Fibroblast of mammary gland (primary cell): Measurements from ENCODE around the gene SOX13.
"Not testable (repeated sequence)": the region's sequence is repeated elsewhere in the genome, so short reads cannot be mapped to it uniquely, and the experiment has no call there.

Experiments used
- DNase-seq: peaks from one replicate; pipeline ENCODE4 v3.0.0-alpha.2; 2010; ENCODE audit warnings: low read depth
- H3K4me3 ChIP-seq: 2 replicates; pipeline ENCODE4 v1.5.1; 2011; ENCODE audit warnings: low read depth, mild to moderate bottlenecking, low read length, moderate library complexity; ENCODE audit not compliant: control insufficient read depth
- TF ChIP-seq, protein P1 (sequence below): conservative IDR thresholded peaks from 2 replicates; pipeline ENCODE4 v1.5.1; 2011; ENCODE audit warnings: low read depth, low read length, inconsistent platforms; ENCODE audit not compliant: control insufficient read depth, insufficient read depth

The SOX13 gene

DNA sequence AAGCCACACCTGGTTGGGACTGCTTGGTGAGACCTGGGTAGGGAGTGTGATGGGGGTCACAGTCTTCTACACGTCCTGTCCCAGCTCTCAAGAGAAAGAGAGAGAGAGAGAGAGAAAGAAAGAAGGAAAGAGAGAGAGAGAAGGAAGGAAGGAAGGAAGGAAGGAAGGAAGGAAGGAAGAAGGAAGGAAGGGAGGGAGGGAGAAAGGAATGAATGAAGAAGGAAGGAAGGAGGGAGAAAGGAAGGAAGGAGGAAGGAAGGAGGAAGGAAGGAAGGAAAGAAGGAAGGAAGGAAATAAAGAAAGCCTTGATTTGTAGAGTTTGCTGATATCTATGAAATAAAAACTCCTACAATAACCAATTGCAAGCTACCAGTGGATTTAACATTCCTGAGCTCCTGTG is 28.5 kb upstream of the SOX13 start:
- no peak overlapping the region for H3K4me3 ChIP-seq
- TF ChIP-seq, protein P1, sequence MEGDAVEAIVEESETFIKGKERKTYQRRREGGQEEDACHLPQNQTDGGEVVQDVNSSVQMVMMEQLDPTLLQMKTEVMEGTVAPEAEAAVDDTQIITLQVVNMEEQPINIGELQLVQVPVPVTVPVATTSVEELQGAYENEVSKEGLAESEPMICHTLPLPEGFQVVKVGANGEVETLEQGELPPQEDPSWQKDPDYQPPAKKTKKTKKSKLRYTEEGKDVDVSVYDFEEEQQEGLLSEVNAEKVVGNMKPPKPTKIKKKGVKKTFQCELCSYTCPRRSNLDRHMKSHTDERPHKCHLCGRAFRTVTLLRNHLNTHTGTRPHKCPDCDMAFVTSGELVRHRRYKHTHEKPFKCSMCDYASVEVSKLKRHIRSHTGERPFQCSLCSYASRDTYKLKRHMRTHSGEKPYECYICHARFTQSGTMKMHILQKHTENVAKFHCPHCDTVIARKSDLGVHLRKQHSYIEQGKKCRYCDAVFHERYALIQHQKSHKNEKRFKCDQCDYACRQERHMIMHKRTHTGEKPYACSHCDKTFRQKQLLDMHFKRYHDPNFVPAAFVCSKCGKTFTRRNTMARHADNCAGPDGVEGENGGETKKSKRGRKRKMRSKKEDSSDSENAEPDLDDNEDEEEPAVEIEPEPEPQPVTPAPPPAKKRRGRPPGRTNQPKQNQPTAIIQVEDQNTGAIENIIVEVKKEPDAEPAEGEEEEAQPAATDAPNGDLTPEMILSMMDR, result no peak

DNA sequence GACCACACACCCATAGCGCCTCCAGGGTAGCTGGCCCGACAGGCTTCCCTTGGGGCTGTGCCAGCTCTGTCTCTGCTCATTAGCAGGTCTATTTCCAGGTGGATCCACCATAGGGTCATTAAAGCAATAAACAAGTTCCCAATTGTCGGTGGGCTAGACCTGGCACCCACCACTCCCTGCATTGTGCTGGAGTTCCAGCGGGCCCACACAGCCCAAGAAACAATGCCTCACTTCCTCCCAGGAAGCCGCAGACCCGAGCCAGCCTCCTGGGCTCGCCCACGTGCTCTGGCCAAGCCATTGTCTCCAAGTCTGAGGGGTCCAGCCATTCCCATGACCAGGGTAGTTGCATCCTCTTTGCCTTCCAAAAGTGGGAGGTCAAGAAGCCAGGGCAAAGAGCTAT is 27.5 kb upstream of the SOX13 start:
- DNase-seq, result no peak
- TF ChIP-seq, protein P1, result no peak
- no peak overlapping the region for H3K4me3 ChIP-seq

More for the DNA sequence above, 28.5 kb upstream of the SOX13 start:
- no peak for DNase-seq

DNA sequence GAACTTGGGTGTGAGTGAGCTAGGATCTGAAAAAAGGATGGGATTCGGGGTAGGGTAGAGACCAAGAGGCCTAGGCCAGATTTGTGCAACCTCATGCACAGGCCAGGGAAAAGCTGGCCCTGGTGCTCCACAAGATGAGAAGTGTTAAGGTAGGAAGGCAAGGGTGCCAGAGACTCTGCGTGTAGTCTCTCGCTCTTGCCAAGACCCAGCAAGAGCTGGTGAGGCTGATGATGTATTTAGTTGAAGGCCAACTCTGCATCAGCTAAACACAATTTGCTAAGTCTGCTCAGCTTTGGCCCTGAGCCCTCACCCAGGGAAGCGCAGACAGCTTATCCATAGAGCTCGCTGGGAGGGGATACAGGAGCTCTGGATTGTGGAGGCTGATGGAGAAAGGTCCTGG is 26.6 kb upstream of the SOX13 start:
- no peak overlapping the region for H3K4me3 ChIP-seq
- TF ChIP-seq, protein P1, result no peak
- DNase-seq, result no peak

DNA sequence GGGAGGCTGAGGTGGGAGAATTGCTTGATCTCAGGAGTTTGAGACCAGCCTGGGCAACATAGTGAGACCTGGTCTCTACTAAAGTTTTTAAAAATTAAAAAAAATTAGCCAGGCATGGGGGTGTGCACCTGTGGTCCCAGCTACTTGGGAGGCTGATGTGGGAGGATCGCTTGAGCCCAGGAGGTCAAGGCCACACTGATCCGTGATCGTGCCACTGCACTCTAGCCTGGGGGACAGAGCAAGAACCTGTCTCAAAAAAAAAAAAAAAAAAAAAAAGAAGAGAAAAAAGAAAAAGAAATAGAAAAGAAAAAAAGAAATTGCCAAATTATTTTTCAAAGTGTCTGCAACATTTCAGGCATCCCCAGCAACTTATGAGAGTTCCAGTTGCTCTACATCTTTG is 24.1 kb upstream of the SOX13 start:
- not testable (repeated sequence) for DNase-seq, H3K4me3 ChIP-seq

DNA sequence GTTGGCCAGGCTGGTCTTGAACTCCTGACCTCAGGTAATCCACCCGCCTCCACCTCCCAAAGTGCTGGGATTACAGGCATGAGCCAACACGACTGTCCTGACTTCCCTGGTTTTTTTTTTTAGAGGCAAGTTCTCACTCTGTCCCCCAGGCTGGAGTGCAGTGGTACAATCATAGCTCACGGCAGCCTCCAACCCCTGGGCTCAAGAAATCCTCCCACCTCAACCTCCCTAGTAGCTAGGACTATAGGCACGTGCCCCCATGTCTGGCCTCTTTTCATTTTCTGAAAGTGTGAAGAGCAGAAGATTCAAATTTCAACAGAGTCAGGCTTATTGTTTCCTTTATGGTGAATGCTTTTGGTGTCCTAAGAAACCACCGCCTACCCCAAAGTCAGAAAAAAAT is 21.7 kb upstream of the SOX13 start:
- no peak overlapping the region for H3K4me3 ChIP-seq
- no peak for DNase-seq
- TF ChIP-seq, protein P1, result no peak

DNA sequence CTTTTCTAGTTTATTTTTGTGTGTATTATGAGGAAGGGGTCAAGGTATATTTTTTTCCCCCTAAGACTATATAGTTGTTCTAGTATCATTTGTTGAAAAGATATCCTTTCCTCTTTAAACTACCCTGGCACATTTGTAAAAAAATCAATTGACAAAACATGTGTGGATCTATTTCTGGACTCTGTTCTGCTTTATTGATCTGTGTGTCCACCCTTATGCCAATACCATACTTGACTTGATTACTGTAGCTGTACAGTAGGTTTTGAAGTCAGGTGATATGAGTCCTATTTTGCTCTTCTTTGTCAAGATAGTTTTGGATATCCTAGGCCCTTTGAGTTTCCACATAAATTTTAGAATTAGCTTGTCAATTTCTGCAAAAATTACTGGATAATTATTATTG is 21.2 kb upstream of the SOX13 start:
- H3K4me3 ChIP-seq, result no peak overlapping the region
- TF ChIP-seq, protein P1, result no peak
- no peak for DNase-seq

DNA sequence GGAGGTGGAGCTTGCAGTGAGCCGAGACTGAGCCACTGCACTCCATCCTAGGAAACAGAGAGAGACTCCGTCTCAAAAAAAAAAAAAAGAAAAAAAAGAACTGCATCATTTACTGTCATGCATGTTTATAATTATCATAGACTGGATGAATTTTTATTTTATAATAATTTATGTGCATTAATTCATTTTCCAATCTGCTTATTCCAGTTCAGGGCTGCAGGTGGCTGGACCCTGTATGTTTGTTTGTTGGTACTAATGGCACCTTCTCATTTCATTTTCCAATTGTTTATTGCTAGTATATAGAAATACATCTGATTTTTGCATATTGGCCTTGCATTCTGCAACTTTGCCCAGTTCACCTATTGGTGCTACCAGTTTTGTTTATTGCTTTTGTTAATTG is 19.0 kb upstream of the SOX13 start:
- TF ChIP-seq, protein P1, result no peak
- H3K4me3 ChIP-seq, result no peak overlapping the region
- DNase-seq, result no peak
